ENCODE data around the gene SLC23A1.
A peak's percentile ranks its signal among the peaks of the same experiment; 100 is the strongest.
"Not testable (repeated sequence)": the region's sequence is repeated elsewhere in the genome, so short reads cannot be mapped to it uniquely, and the experiment has no call there.

Gene SLC23A1

GRCh38 chr5:139416651-139417050 lies 33.6 kb upstream of the SLC23A1 start:
- no peaks in the 10 kb centered on the region for H3K27me3 ChIP-seq
- H3K36me3 ChIP-seq = peaks cover 25% of the 10 kb centered on the region; the same call in 1 of the 2 replicates
- peak overlapping the region; percentile 81 for H3K27ac ChIP-seq
- H4K20me1 ChIP-seq = no peaks in the 10 kb centered on the region
- peak overlapping the region; percentile 83 for H3K4me2 ChIP-seq
- no peaks in the 10 kb centered on the region for H3K9me3 ChIP-seq
- TF ChIP-seq Cebpa-rat (IDR thresholded peaks at IDR 0.05) = no peak
- peaks cover 82% of the 10 kb centered on the region for H3K4me1 ChIP-seq
- 0 out of 2 replicates have a peak overlapping the region, but pooled peaks have one; percentile 4 for H3K4me3 ChIP-seq
- H3K9ac ChIP-seq = peak overlapping the region; percentile 55; the same call in 1 of the 2 replicates

- no peak for TF ChIP-seq Cebpa-rat (IDR thresholded peaks at IDR 0.05)
- peak overlapping the region; percentile 83 for H3K4me2 ChIP-seq
- H3K4me1 ChIP-seq = peaks cover 83% of the 10 kb centered on the region
- peak overlapping the region; percentile 81 for H3K27ac ChIP-seq
- no peaks in the 10 kb centered on the region for H3K27me3 ChIP-seq
- peak overlapping the region; percentile 55; the same call in 1 of the 2 replicates for H3K9ac ChIP-seq
- no peaks in the 10 kb centered on the region for H3K9me3 ChIP-seq
- no peaks in the 10 kb centered on the region for H4K20me1 ChIP-seq
- no peak overlapping the region for H3K4me3 ChIP-seq
- peaks cover 18% of the 10 kb centered on the region; the same call in 1 of the 2 replicates for H3K36me3 ChIP-seq
Observed at GRCh38 chr5:139415869-139416268, 32.8 kb upstream of the SLC23A1 start.

GRCh38 chr5:139415221-139415861 lies 32.2 kb upstream of the SLC23A1 start:
- Histone ChIP-seq H3K27me3 (no peaks in the 10 kb centered on the region), H3K9me3 (no peaks in the 10 kb centered on the region), H3K4me3 (no peak overlapping the region), H3K9ac (peak overlapping the region; percentile 55), H4K20me1 (no peaks in the 10 kb centered on the region), H3K4me1 (peaks cover 84% of the 10 kb centered on the region), H3K4me2 (peak overlapping the region; percentile 83), H3K27ac (peak overlapping the region; percentile 81), H3K36me3 (peaks cover 18% of the 10 kb centered on the region; the same call in 1 of the 2 replicates)
- TF ChIP-seq Cebpa-rat (IDR thresholded peaks at IDR 0.05) = no peak

- peak overlapping the region; percentile 83 for H3K4me2 ChIP-seq
- no peak for TF ChIP-seq Cebpa-rat (IDR thresholded peaks at IDR 0.05)
- peaks cover 18% of the 10 kb centered on the region; the same call in 1 of the 2 replicates for H3K36me3 ChIP-seq
Observed at GRCh38 chr5:139414581-139415130, 31.6 kb upstream of the SLC23A1 start.

DNA sequence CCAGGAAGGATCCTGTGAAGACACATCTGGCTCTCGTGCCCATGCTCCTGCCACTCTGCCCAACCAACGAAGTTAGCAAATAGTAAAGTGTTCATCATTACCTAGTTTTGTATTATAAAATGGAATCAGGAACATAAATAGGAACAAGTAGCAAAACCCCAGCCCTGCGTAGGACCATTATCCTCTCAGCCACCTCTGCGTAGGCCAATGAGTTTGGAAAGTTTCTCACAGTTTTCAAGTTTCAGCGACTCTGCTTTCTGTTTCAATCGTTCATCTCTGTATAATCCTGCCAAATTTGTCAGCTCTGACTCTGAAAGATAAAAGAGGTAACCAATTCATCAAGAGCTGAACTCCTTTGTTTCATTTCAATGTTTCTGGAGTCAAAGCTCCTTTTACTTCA lies 30.9 kb upstream of the SLC23A1 start:
- Histone ChIP-seq H3K9ac (no peak overlapping the region; the same call in 1 of the 2 replicates), H3K27ac (no peak overlapping the region), H4K20me1 (no peaks in the 10 kb centered on the region), H3K27me3 (no peaks in the 10 kb centered on the region), H3K36me3 (peaks cover 18% of the 10 kb centered on the region; the same call in 1 of the 2 replicates), H3K4me3 (no peak overlapping the region), H3K9me3 (no peaks in the 10 kb centered on the region), H3K4me1 (peaks cover 73% of the 10 kb centered on the region), H3K4me2 (peak overlapping the region; percentile 83)
- TF ChIP-seq Cebpa-rat (IDR thresholded peaks at IDR 0.05) = no peak

More at GRCh38 chr5:139414581-139415130, 31.6 kb upstream of the SLC23A1 start:
- Histone ChIP-seq H4K20me1 (no peaks in the 10 kb centered on the region), H3K9me3 (no peaks in the 10 kb centered on the region), H3K27me3 (no peaks in the 10 kb centered on the region), H3K4me3 (no peak overlapping the region), H3K9ac (peak overlapping the region; percentile 55), H3K4me1 (peaks cover 78% of the 10 kb centered on the region), H3K27ac (peak overlapping the region; percentile 81)

DNA sequence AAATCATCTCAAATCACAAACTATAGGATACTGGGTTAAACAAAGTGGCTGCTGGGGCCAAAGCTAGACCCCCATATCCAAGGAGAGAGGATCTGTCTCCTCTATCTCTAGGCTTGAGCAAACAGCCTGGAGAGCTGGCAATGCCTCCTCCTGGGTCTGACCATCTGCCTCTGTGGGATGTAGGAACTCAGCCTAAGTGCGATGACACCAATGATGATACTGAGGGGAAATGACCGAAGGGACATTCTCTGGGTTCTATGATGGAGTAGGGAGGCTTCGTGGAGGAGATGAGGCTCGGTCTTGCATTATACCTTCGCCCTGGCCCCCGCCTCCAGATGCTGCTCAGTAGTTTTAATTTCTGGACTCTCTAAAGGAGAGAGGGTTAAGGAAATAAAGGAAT lies 30.1 kb upstream of the SLC23A1 start:
- no peak overlapping the region for H3K4me2 ChIP-seq
- H4K20me1 ChIP-seq = no peaks in the 10 kb centered on the region
- peaks cover 73% of the 10 kb centered on the region for H3K4me1 ChIP-seq
- no peaks in the 10 kb centered on the region for H3K27me3 ChIP-seq
- H3K9me3 ChIP-seq = no peaks in the 10 kb centered on the region
- no peak for TF ChIP-seq Cebpa-rat (IDR thresholded peaks at IDR 0.05)
- no peak overlapping the region for H3K27ac ChIP-seq
- no peak overlapping the region for H3K9ac ChIP-seq
- 0 out of 2 replicates have a peak, but pooled peaks cover 18% of the 10 kb centered on the region for H3K36me3 ChIP-seq
- no peak overlapping the region for H3K4me3 ChIP-seq

- Histone ChIP-seq H4K20me1 (no peaks in the 10 kb centered on the region), H3K9me3 (no peaks in the 10 kb centered on the region), H3K4me3 (no peak overlapping the region), H3K9ac (no peak overlapping the region; the same call in 1 of the 2 replicates), H3K27ac (no peak overlapping the region), H3K4me1 (peaks cover 73% of the 10 kb centered on the region), H3K36me3 (0 out of 2 replicates have a peak, but pooled peaks cover 13% of the 10 kb centered on the region), H3K27me3 (no peaks in the 10 kb centered on the region), H3K4me2 (no peak overlapping the region)
- no peak for TF ChIP-seq Cebpa-rat (IDR thresholded peaks at IDR 0.05)
Observed at GRCh38 chr5:139410993-139411828, 28.1 kb upstream of the SLC23A1 start.

DNA sequence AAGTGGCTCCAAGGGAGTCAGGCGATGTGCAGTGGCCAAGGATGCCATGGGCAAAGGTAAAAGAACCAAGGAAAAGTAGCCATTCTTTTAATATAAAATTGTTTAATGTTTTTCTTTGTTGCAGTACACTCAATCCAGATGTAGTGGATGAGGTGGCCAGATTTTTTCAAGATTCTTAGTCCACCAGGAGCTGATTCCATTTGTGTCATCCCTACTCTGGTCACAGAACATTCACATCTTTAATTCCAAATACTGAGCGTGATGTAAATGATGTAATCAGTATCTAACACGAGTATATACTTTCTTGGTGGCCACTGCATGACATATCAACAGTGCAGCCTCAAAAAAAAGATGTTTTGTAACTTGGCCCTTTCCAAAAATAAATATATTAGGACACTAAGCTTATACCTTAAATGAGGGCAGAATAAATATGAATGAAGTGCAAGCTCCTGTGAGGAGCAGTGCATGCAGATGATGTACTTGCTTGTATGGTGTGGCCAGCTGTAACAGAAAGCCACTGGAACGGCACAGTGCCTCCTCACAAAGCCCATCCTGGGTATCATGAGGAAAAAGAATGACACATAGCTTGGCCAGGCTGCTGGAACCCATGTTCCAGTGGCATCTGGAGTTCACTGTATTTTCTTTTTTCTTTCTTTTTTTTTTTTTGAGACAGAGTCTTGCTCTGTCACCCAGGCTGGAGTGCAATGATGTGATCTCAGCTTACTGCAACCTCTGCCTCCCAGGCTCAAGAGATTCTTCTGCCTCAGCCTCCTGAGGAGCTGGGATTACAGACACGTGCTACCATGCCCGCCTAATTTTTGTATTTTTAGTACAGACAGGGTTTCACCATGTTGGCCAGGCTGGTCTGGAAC lies 27.3 kb upstream of the SLC23A1 start:
- Histone ChIP-seq H4K20me1 (no peaks in the 10 kb centered on the region), H3K36me3 (0 out of 2 replicates have a peak, but pooled peaks cover 13% of the 10 kb centered on the region), H3K4me3 (no peak overlapping the region), H3K9me3 (no peaks in the 10 kb centered on the region), H3K9ac (no peak overlapping the region), H3K27ac (no peak overlapping the region), H3K27me3 (no peaks in the 10 kb centered on the region), H3K4me1 (peaks cover 73% of the 10 kb centered on the region), H3K4me2 (no peak overlapping the region)
- no peak for TF ChIP-seq Cebpa-rat (IDR thresholded peaks at IDR 0.05)

DNA sequence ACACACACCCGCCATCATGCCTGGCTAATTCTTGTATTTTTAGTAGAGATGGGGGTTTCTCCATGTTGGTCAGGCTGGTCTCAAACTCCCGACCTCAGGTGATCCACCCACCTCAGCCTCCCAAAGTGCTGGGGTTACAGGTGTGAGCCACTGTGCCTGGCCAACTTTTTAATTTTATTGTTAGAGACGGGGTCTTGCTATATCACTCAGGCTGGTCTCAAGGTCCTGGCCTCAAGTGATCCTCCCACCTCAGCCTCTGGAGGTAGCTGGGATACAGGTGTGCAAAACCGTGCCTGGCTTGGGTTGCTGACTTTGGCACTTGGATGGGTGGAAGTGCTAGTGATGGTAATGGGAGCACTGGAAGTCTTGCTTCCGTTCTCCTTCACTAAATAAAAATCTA lies 26.0 kb upstream of the SLC23A1 start:
- 0 out of 2 replicates have a peak, but pooled peaks cover 13% of the 10 kb centered on the region for H3K36me3 ChIP-seq
- H3K4me1 ChIP-seq = peaks cover 73% of the 10 kb centered on the region

More for the DNA sequence above, 26.0 kb upstream of the SLC23A1 start:
- H4K20me1 ChIP-seq, H3K4me3 ChIP-seq, H3K27me3 ChIP-seq, H3K9ac ChIP-seq, H3K4me2 ChIP-seq, H3K9me3 ChIP-seq, H3K27ac ChIP-seq: not testable (repeated sequence)

All from BLaER1 (cell line).